HepG2 (cell line): Measurements from ENCODE around the gene ZNF485. TPM values are rescaled to one million over a fixed set of nuclear protein-coding genes. Genes with fewer than 3 reads are reported as not detected.
A peak's percentile ranks its signal among the peaks of the same experiment; 100 is the strongest.

Experiments
- BCLAF1 ChIP-seq: fragments of 450-650 bp; IDR thresholded peaks from 2 replicates; pipeline ENCODE4 v1.6.1; 2017; ENCODE audit warnings: mild to moderate bottlenecking
- E2F5 ChIP-seq: sonication (generic); formaldehyde crosslinking; conservative IDR thresholded peaks from 2 replicates; pipeline ENCODE4 v1.4.0; 2020; ENCODE audit warnings: missing genetic modification reagents
- FUBP1 ChIP-seq: sonication (generic); formaldehyde crosslinking; IDR thresholded peaks from 2 replicates; pipeline ENCODE4 v1.5.1; 2020; ENCODE audit warnings: missing genetic modification reagents, mild to moderate bottlenecking, borderline replicate concordance
- GATA4 ChIP-seq: sonication (generic); IDR thresholded peaks from 2 replicates; pipeline ENCODE4 v1.6.1; 2016; ENCODE audit warnings: antibody characterized with exemption, low read depth, borderline replicate concordance
- MAF1 ChIP-seq: sonication (generic); formaldehyde crosslinking; IDR thresholded peaks from 2 replicates; pipeline ENCODE4 v1.5.0; 2020; ENCODE audit warnings: missing genetic modification reagents, borderline replicate concordance
- MIER2 ChIP-seq: IDR thresholded peaks from 2 replicates; pipeline ENCODE4 v1.6.1; 2016; ENCODE audit warnings: missing biosample characterization, missing genetic modification reagents
- NR3C1 ChIP-seq: sonication (generic); formaldehyde crosslinking; IDR thresholded peaks from 2 replicates; pipeline ENCODE4 v1.4.0; 2020; ENCODE audit warnings: missing genetic modification reagents
- PAXIP1 ChIP-seq: sonication (generic); formaldehyde crosslinking; conservative IDR thresholded peaks from 2 replicates; pipeline ENCODE4 v1.4.0; 2020; ENCODE audit warnings: mild to moderate bottlenecking, missing genetic modification reagents, moderate library complexity
- PHB2 ChIP-seq: fragments of 450-650 bp; IDR thresholded peaks from 2 replicates; pipeline ENCODE4 v1.6.1; 2018; ENCODE audit not compliant: partially characterized antibody
- RAD51 ChIP-seq: fragments of 450-650 bp; IDR thresholded peaks from 2 replicates; pipeline ENCODE4 v1.6.1; 2016; ENCODE audit warnings: borderline replicate concordance
- TGIF2 ChIP-seq: IDR thresholded peaks from 2 replicates; pipeline ENCODE4 v1.6.1; 2016; ENCODE audit warnings: control low read depth, missing compliant biosample characterization
- YEATS2 ChIP-seq: sonication (generic); formaldehyde crosslinking; IDR thresholded peaks from 2 replicates; pipeline ENCODE4 v1.4.0; 2020; ENCODE audit warnings: missing genetic modification reagents, borderline replicate concordance
- ZBTB43 ChIP-seq: sonication (generic); formaldehyde crosslinking; conservative IDR thresholded peaks from 2 replicates; pipeline ENCODE4 v1.4.0; 2020; ENCODE audit warnings: missing genetic modification reagents
- ZNF18 ChIP-seq: sonication (generic); formaldehyde crosslinking; IDR thresholded peaks from 2 replicates; pipeline ENCODE4 v1.8.0; 2022; ENCODE audit warnings: mild to moderate bottlenecking, missing genetic modification reagents; ENCODE audit not compliant: insufficient replicate concordance
- ZNF335 ChIP-seq: sonication (generic); formaldehyde crosslinking; IDR thresholded peaks from 2 replicates; pipeline ENCODE4 v1.4.0; 2020; ENCODE audit warnings: missing genetic modification reagents
- ZNF761 ChIP-seq: sonication (generic); formaldehyde crosslinking; conservative IDR thresholded peaks from 2 replicates; pipeline ENCODE4 v1.4.0; 2020; ENCODE audit warnings: mild to moderate bottlenecking, missing genetic modification reagents
- polyA plus RNA-seq, 8 experiments: library from polyadenylated mRNA; depleted of rRNA in 3 of 8; stranded (reverse) in 7 of 8; unstranded in 1 of 8; fragments of >200 nt; fragmentation: Illumina TruSeq in 4 of 8; extraction: Trizol in 4 of 8; gene quantifications; 2 replicates each; pipeline versions ENCODE4 v1.2.1 to v1.2.3, GENCODE V29; 2011 to 2016; ENCODE audit warnings: low read depth in 4 of 8, missing spikeins in 1 of 8, mixed read lengths in 1 of 8; ENCODE audit not compliant: insufficient read depth in 1 of 8
- total RNA-seq, 5 experiments: library from RNA; depleted of rRNA; stranded (reverse); fragments of >200 nt; fragmentation: Illumina TruSeq; extraction: Trizol; gene quantifications; 2 replicates each; pipeline ENCODE4 v1.2.3, GENCODE V29; 2016; ENCODE audit warnings: low read depth in 1 of 5

The ZNF485 gene
- total and polyA plus RNA-seq, 2 of the 13 experiments (the other 11 are each of a cell fraction or from before 2014, with no cell fraction given), result 1.4 to 3.3 TPM

- TF ChIP-seq E2F5 (CRISPR knock-in tag) (no peak), YEATS2 (CRISPR knock-in tag) (peak; percentile 65; the same call in 1 of the 2 replicates), FUBP1 (CRISPR knock-in tag) (no peak), TGIF2 (CRISPR knock-in tag) (0 out of 2 replicates have a peak, but pooled peaks have one; percentile 45), ZNF335 (CRISPR knock-in tag) (no peak), ZBTB43 (CRISPR knock-in tag) (no peak), GATA4 (no peak), PAXIP1 (no peak), PHB2 (no peak), ZNF761 (CRISPR knock-in tag) (0 out of 2 replicates have a peak, but pooled peaks have one; percentile 30), MIER2 (CRISPR knock-in tag) (no peak), RAD51 (no peak), NR3C1 (CRISPR knock-in tag) (no peak), MAF1 (CRISPR knock-in tag) (no peak), BCLAF1 (no peak), ZNF18 (CRISPR knock-in tag) (no peak)
Measured at GRCh38 chr10:43606323-43607198, at the start of gene ZNF485 (continued).
